COLO829 (cell line): ENCODE measurements around the gene TMEM238L.

Experiments used
- DNase-seq: peaks from one replicate; pipeline ENCODE4 v3.0.0; 2012; ENCODE audit warnings: low spot score

Gene TMEM238L

DNA sequence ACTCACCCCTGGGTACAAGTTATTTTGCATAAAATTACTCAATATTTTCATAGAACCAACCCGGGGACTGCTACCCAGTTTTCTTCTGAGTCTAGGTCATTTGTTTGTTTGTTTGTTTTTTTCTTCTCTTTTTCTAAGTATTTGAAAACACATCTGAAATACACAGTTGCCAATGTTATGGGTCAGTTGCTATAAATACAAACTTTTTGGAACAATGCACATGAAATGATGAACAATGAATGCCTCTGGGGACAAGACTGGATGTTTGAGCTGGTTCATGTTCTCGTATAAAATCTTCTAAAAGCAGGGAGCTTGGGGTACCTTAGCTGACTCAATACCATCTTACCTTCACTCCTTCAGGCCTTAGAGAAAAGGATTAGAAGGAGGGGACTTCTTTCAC, 30.5 kb downstream of the TMEM238L start:
- DNase-seq = no peak

DNA sequence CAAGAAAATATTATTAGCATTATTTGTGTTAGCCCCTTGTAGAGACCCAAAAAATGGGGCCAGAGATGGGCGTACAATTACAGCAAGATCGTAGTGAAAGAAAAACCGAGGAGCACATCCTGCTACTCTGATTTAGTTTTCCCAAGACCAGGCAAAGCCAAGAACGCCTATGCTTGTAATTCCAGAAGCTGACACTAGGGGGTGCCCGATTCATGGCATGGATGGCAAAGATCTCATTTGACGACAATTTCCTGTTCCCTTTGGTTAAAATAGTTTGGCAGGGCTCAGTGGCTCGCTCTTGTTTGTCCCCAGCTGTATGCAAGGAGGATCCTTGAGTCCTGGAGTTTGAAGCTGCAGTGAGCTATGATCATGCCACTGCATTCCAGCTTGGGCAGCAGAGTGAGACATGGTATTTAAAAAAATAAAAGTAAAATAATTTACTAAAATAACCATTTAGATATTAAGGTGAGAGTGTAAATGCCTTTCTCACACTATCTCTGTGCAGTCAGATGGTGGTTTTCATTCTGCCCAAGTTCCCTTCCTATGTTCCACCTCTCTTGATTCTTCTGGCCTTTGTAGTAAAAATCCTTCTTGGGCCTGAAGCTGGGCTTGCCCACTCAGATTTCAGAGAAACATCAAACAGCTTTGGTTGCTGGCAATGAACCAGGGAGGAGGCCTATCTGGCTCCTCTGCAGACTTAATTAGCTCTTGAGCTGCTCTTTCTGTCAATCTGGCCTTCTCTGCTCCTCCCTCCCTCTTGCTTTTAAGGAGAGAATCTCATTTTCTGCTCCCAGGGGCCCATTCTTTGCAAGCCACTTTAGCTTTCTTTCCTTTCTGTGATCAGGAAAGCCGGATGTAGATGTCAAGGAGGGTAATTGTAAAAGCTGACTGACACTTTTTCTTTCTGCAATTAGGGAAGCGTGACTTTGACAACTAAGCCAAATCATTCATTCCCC, 31.2 kb downstream of the TMEM238L start:
- DNase-seq = no peak

DNA sequence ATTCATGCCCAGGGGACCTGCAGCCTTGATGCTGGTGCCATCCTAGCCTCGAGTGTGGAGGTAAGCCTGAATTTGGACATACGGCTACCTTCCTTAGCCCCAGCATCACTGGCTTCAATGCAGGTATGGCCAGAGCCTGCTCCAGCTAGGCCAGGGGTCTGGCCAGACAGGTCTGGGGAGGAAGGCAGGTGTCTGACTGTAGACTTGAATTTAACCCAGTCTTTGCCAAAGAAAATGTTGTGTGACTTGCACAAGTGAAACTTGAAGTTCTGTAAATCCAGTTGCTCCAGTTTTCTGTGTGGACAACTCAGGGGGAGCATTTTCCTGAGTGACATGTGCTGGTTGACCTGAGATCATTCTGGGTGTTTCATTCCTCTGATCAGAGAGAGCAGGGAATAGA, 32.8 kb downstream of the TMEM238L start:
- DNase-seq = no peak

DNA sequence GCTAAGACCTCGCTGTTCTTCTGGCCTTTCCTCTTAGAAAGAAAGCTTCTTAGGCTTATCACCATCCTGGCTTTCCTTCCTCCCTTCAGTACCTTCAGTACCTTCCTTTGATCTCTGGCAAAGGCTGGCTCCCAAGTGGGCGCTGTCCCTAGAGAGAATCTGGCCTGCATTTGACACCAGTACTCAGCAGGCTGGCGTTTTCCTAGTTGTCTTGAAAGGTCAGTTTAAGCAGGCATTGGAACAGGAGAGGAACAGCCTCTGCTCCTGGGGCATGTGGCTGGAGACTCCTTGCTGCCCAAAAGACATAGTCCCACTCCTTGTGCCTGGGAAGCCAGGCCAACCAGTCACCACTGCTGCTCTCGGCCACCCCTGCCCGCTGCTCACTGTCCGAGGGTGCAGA, 34.1 kb downstream of the TMEM238L start:
- no peak for DNase-seq

DNA sequence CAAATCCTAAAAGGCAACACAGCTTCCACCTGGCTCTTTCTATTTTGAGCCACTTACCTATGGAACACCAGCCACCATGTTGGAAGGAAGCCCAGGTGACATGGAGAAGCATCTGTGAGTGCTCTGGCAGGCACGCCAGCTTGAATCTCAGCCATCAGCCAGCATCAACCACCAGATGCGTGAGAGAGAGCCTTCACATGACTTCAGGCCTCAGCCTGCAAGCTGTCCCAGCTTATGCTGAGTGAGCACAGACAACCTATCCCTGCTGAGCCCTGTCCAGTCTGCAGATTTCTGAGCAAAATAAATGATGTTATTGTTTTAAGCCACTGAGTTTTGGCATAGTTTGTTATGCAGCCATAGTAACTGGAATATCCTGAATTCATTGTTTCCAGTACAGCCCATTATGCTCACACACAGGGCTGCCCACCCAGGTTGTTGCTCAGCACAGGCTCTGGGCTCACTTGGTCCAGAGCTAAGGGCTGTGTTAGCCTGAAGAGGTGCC, 35.1 kb downstream of the TMEM238L start:
- peak; percentile 24 for DNase-seq

DNA sequence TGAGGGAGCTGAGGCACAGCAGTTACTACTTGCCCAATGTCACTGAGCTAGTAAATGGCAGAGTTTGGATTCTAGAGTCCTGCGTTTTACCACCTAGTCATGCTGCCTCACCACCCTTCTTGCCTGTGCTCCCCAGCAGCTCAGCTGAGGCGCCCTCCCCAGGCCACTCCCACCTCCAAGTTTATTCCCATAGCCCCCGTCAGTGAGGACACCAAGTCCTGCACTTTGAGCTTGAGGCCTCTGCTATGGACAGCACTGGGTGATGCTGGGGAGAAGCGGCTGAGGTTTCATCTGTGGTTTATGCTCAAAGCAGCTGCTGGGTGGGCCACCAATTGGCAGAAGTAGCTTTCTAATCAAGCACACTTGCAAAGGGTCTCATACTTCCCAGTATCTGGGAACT, 36.7 kb downstream of the TMEM238L start:
- DNase-seq = no peak

DNA sequence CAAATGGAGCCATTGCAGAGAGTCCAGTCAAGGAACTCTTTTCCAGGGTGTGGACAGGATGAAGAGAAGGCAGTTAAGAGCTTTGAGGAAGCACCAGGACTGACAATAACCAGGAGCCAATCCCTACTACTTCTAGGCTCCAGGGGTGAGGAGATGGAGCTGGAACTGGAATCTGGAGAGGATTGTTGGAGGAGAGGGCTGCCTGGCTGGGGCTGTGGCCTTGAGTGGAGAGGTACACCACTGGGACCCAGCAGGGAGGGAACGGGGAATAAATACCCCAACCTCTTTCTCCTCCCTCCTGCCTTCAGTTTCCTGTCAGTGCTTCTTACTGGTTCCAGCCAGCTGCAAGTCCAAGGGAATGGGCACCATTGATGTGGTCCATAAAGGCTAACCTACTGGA, 41.9 kb downstream of the TMEM238L start:
- no peak for DNase-seq

DNA sequence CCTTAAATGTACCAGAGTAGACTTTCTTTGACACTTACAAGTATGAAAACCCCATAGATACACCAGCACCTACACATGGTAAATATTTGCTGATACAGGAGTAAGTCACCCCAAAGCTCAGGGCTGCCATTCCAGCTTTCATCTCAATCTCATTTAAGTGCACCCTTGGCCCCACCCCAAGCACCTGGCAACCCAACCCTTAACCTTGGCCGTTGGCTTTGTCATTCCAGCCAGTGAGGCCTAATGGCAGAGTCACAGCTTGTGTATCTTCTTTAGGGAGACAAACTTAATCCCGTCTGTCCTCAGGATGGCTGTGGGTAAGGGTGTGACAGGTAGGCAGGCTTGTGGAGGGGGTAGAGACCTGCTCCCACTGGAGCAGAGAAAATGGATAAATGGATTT, 42.6 kb downstream of the TMEM238L start:
- no peak for DNase-seq

DNA sequence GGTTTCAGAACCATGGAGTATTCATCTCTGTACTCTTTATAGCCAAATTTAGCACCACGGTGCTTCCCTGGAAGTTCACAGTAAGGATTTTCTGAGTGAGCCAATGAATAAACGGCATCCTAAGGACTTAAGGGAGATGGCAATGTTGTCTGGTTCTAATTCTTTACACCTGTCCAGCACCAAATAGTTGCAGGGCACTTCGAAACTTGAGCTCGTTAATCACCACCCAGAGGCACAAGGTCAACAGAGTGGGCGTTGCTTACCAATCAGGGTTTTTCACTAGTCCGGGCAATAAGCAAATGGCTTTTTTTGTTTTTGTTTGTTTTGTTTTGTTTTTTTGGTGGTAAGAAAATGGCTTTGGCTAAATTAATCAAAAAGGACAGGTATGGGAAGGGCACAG, 45.8 kb downstream of the TMEM238L start:
- no peak for DNase-seq

DNA sequence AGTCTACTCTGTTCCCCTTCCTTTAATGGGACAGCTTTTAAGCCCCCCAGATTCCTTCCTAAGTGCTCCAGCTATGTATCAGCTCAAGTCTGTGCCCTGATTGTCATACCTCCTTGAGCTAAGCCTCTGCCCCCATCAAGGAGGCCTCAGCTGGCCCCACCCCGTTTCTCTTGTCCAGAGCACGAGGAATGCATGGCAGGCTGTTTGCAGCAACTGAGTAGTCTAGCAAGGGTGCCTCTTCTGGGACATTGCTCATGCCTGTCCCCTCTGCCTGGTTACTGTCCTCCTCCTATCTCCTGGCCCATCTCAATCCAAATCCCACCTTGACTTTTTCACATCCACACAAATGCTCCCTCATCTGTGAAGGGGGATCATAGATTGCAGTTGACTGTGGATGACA, 46.3 kb downstream of the TMEM238L start:
- no peak for DNase-seq

DNA sequence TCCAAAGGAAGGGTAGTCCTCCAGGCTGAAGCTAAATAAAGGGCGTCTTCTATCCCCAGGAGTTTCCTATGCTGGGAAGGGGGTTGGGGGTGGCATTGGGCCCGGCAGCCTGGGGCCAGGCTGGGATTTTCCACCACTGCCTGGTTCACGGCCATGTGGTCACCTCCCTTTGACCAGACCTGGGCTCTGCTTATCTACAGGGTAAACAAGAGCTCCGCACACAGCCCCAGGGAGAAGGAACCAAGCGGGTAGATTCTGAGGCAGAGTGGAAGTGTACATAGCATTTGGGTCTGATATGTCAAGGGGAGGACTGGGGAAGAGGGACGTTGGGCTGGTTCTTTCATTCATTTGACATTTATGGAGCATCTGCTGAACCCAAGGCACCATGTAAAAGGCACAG, 46.8 kb downstream of the TMEM238L start:
- DNase-seq = no peak

DNA sequence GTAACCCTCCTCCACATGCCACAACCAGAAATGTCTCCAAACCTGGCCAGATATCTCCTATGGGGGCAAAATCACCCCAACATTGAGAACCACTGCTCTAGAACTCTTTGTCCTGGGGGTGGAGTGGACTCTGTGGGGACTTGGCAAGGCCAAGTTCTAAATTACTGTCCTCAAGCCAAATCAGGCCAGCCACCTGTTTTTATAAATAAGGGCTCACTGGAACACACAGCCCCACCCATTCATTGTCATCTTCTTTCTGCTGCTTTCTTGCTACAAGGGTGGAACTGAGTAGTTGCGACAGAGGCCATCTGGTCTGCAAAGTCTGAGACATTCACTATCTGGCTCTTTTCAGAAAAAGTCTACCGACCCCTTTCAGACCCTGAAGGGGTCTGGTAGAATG, 47.3 kb downstream of the TMEM238L start:
- no peak for DNase-seq

DNA sequence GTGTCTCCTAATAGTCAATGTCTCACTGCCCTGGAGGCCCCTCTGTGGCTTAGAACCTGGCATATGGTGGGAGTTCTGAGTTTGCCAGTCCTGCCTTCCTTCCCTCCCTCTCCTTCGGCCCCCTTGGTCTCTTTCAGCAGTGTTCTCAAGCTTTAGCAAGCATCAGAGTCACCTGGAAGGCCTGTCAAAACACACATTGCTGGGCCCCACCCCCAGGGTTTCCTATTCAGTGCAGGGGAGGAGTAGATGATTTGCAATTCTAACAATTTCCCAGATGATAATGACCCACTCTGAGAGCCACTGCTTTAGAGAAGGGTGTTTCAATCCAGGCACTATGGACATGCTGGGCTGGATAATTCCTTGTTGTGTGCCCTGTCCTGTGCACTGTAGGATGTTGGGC, 47.7 kb downstream of the TMEM238L start:
- no peak for DNase-seq

DNA sequence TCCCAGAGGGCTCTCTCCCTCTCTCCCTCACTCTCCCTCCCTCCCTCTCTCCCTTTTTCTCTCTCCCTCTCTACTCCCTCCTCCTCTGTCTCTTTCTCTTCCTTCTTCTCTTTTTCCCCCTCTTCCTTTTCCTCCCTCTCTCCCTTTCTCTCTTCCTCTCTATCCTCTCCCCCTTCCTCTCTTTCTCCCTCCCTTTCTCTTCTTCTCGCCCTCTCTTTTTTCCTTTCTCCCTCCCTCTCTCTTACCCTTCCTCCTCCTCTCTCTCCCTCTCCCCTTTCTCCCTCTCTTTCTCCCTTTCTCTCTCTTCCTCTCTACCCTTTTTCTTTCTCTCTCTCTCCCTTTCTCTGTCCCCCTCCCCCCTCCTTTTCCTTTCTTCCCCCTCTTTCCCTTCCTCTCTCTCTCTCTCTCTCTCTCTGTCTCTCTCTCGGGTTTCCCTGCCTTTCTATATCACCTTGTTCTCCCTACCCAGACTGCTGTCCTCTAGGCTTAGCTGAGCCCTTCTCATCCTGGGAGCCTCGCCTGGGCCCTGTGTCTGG, 48.2 kb downstream of the TMEM238L start:
- DNase-seq = no peak

DNA sequence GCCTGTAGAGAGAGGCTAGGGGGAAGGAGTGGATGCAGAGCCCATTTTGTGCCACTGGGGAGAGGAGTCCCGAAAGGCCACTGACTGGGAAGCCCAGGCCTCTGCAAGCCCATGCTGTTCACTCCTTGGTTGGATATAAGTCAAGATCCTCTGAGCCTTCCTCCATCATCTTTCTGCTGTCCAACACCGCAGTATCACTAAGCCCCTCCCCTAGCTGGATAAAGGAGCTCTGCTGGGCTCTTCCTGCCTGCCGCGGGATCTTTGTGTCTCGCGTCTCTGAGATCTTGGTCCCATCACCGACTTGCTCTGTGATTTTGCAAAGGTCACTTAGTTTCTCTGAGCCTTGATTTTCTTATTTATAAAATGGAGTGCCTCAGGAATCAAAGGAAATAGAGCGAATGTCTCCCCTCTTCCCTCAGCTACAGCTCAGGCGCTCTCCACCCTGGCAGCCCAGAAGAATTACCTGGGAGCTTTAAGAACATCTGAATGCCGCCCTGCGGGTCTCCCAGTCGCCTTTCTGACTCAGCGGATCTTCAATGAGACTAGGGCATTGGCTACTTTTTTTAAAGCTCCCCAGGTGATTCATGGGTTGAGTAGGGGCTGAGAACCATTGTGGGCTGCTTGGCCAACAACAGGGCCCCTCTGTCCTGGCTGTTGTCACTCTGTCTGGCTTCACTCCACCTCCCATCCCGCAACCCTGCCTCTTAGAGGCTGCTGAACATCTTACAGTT, 48.9 kb downstream of the TMEM238L start:
- no peak for DNase-seq

DNA sequence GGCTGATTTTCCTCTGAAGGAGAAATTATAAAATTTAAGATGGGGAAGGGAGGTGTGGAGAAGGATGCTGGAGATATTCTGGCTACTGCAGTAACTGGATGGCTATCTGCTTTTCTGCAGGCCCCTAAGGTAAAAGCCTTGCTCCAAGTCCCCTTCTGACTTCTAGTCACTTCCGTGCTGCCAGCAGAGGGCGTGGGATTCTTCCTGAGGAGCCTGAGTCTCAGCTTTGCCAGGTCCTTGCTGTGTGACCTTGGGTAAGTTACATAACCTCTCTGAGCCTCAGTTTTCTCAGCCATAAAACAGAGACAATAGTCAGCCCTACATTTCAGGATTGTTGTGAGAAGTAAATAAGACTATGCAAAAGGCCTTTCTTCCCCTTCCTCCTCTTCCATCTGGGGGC, 49.8 kb downstream of the TMEM238L start:
- DNase-seq = peak; percentile 33

DNA sequence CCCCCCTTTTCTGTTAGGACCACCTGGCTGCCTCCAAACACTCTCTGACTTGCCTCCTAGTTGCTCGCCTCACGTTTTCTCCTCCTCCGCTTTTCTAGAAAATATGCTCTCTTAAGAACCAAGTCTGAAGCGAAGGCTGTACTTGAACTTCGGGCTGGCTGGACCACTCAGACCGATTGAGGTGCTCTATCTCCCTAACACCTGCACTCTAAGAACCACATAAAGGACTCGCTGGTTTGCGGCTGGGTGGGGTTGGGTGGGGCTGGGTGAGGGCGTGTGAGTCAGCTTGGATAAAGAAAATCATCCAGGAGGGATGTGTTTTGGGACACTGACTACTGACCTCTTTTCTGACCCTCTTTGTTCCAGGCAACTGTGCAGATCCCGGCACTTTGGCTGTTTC, 51.2 kb downstream of the TMEM238L start:
- no peak for DNase-seq

DNA sequence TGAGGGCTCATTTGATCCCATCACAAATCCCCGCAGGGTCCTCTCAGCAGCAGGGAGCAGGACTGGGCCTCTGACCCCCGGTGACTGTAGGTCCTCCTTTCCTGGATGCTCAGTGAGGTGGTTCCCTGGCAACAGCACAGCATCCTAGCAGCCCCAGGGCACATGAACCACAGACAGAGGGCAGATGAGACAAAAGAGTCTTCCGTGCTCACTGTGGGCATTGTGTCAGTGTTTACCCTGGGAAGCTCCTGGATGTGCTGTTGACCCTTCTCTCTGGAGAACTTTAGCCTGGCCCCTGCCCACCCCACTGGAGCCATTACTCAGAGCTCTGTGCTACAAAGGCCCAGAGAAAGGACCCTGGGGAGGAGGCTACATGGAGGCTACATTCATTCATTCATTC, 52.3 kb downstream of the TMEM238L start:
- no peak for DNase-seq

DNA sequence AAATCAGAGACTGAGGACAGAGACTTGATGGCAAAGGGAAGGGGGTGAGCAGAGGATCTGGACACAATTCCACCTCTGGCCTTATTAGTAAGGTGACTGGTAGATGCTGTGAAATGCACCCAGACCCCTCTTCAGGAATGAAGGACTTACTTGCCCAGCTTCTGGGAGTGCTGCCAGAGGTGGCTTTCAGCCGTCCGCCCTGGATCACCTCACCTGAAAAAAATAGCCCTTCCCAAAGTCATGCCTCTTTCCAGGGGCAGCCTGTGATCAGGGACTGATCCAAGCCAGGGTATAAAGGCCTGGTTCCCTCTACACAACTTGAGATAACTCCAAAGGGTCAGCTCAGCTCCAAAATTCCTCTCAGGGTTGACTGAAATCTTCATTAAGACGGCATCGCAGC, 53.7 kb downstream of the TMEM238L start:
- DNase-seq = no peak

DNA sequence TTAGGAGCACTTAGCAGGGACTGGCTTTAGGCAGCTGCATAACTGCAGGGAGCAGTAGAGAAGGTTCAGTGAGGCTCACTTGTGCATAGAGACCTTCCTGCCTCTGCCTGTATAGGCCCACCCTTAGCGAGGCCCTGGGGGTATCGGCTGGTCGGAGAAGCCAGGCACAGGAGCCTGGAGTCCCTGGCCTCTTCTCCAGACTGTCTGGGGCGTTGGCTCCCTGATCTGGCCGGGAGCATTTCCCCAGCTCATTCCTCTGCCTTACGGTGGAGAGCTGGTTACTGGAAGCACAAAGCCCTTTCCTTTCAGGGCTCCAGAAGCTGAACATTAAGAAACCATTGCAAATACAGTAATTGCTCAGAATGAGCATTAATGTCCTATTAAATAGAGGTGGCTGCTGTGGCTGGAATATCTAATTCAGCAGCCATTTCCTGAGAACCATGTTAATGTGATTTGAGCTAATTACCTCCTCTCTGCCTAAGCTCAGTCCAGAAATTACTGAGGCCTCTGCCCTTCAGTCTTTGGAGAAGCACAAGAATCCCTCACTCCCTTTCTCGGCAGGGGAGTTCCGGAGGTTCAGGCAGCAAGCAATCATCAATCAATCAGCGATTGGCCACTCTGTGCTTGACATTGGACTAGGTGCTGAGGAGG, 55.2 kb downstream of the TMEM238L start:
- no peak for DNase-seq

DNA sequence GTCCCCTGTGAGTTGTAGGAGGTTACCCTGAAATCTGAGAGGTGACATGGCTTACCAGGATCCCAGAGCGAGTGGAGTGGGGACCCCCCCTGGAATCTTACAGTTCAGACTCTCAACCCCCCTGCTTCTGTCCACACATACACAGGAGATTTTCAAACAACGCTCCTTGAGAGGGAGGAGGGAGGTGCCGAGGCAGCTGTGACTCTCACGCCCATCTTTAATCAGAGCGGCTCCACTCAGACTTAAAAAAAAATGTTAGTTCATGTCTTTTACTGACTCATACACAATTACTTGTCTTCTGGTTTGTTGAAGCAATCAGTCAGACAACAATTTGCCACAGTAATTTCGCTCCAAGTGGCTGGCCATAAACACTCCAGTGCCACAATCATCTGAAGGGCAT, 58.7 kb downstream of the TMEM238L start:
- no peak for DNase-seq
